Measurements from ENCODE around the gene RNF224.

Gene RNF224

GRCh38 chr9:137181680-137182079 lies 45.6 kb upstream of the RNF224 start:
- intact Hi-C loops (cut with DNase I; ENCODE audit: low total_unique reads) = no loop called here
- no peak for TF ChIP-seq CTCF (IDR thresholded peaks at IDR 0.05)
- Histone ChIP-seq H3K9me3 (no peaks in the 10 kb centered on the region), H3K4me3 (no peak overlapping the region), H3K27me3 (no peaks in the 10 kb centered on the region), H3K4me1 (peaks cover 0 to 18% (median 11%) of the 10 kb centered on the region in 4 donors), H3K36me3 (peaks cover 65 to 100% (median 78%) of the 10 kb centered on the region in 3 donors), H3K27ac (no peak overlapping the region)
- DNase-seq = no peak

GRCh38 chr9:137182836-137183235 lies 44.5 kb upstream of the RNF224 start:
- intact Hi-C loops (cut with DNase I; ENCODE audit: low total_unique reads) = no loop called here
- peaks cover 65 to 91% (median 78%) of the 10 kb centered on the region in 3 donors for H3K36me3 ChIP-seq
- no peak for DNase-seq

GRCh38 chr9:137183980-137184595 lies 43.2 kb upstream of the RNF224 start:
- peaks cover 8 to 32% (median 24%) of the 10 kb centered on the region in 4 donors for H3K4me1 ChIP-seq
- no peak overlapping the region for H3K27ac ChIP-seq
- intact Hi-C loops (cut with DNase I; ENCODE audit: low total_unique reads) = no loop called here
- no peak for DNase-seq
- no peak for TF ChIP-seq CTCF (IDR thresholded peaks at IDR 0.05)
- no peaks in the 10 kb centered on the region for H3K9me3 ChIP-seq
- H3K36me3 ChIP-seq = peaks cover 65 to 78% (median 73%) of the 10 kb centered on the region in 3 donors
- no peak overlapping the region for H3K4me3 ChIP-seq
- H3K27me3 ChIP-seq = no peaks in the 10 kb centered on the region

More at GRCh38 chr9:137182836-137183235, 44.5 kb upstream of the RNF224 start:
- Histone ChIP-seq H3K4me1 (peaks cover 8 to 30% (median 22%) of the 10 kb centered on the region in 4 donors), H3K9me3 (no peaks in the 10 kb centered on the region), H3K4me3 (no peak overlapping the region), H3K27ac (no peak overlapping the region), H3K27me3 (no peaks in the 10 kb centered on the region)
- no peak for TF ChIP-seq CTCF (IDR thresholded peaks at IDR 0.05)

- Histone ChIP-seq H3K9me3 (no peaks in the 10 kb centered on the region), H3K4me3 (no peak overlapping the region), H3K4me1 (peaks cover 15 to 42% (median 33%) of the 10 kb centered on the region in 4 donors), H3K36me3 (peaks cover 56 to 72% (median 67%) of the 10 kb centered on the region in 3 donors), H3K27me3 (no peaks in the 10 kb centered on the region), H3K27ac (no peak overlapping the region)
- intact Hi-C loops (cut with DNase I; ENCODE audit: low total_unique reads) = loop anchor here (5.0 kb wide), 1 partner anchor 37 kb away; the partner anchor contains the start of gene RNF208
- no peak for DNase-seq
- no peak for TF ChIP-seq CTCF (IDR thresholded peaks at IDR 0.05)
These were observed 42.2 kb upstream of the RNF224 start for GRCh38 chr9:137184881-137185660.

GRCh38 chr9:137185921-137186320 lies 41.4 kb upstream of the RNF224 start:
- Histone ChIP-seq H3K27me3 (no peaks in the 10 kb centered on the region), H3K4me3 (no peak overlapping the region), H3K4me1 (peaks cover 16 to 51% (median 40%) of the 10 kb centered on the region in 4 donors), H3K27ac (no peak overlapping the region), H3K36me3 (peaks cover 54 to 72% (median 67%) of the 10 kb centered on the region in 3 donors), H3K9me3 (no peaks in the 10 kb centered on the region)
- DNase-seq = no peak
- intact Hi-C loops (cut with DNase I; ENCODE audit: low total_unique reads) = loop anchor here (5.0 kb wide), 1 partner anchor 36 kb away; the partner anchor contains the start of gene RNF208
- no peak for TF ChIP-seq CTCF (IDR thresholded peaks at IDR 0.05)

All from tibial artery (tissue), 4 donors.